ENCODE data around the gene HSPG2. TPM values are rescaled to one million over a fixed set of nuclear protein-coding genes. Genes with fewer than 3 reads are reported as not detected.

HSPG2 gene
- total and polyA plus RNA-seq, 2 donors (not counting 1 experiment from before 2014, with no cell fraction given) = 2.0 to 4.5 TPM

DNA sequence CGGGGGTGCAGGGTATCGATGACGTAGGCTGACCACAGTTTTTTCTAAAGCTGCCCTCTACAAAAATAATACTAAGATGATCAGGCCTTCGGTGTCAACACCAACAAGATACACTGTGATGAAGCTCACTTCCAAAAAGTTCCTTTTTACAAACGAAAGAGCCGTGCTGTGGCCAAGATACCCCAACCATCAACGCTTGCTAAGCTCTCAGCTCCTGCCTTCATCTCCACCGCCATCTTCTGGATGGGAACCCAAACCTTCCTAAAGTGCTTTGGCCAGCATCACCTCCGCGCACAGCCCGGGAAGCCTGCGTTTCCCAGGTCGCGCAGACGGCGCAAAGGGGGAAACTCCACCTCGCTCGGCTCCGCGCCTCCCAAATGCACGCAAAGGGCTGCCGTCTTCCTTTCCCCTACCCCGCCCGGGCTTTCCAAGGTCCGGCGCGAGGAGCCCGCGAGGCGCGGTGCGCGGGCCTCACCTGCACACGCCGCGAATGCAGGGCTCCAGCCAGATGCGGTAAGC, 154.7 kb downstream of the HSPG2 start:
- no peaks in the 10 kb centered on the region for H3K27me3 Mint-ChIP-seq
- H3K9ac ChIP-seq (ENCODE audit: low read length) = peak overlapping the region; percentile 100
- POLR2A ChIA-PET = interaction anchor here (1.1 to 3.3 kb wide), 7 partner anchors 19 to 729 kb away, joined by 3 to 15 read pairs (median 6); partner anchors contain the start of gene CDC42
- H3K27ac Mint-ChIP-seq = peak overlapping the region; percentile 100
- H3K79me2 ChIP-seq (ENCODE audit: control insufficient read depth, insufficient read depth, low read length) = peaks cover 51% of the 10 kb centered on the region
- H3K27me3 ChIP-seq (replicated peaks in 1 of 4; ENCODE audit: control extremely low read depth in 1 of 4, control insufficient read depth in 3 of 4, insufficient read depth in 4 of 4, low read length in 3 of 4) = no peaks in the 10 kb centered on the region
- peaks cover 26% of the 10 kb centered on the region for H4K20me1 ChIP-seq (ENCODE audit: control insufficient read depth, insufficient read depth, low read length, poor library complexity, severe bottlenecking)
- peak overlapping the region; percentile 95 for H3K4me3 Mint-ChIP-seq
- peak overlapping the region; percentile 87 to 99 for H3K27ac ChIP-seq (ENCODE audit: low read length in 2 of 2)
- peak; percentile 5 for ATAC-seq (ENCODE audit: low read depth)
- H3K9me3 ChIP-seq (ENCODE audit: control extremely low read depth in 1 of 3, control insufficient read depth in 2 of 3, insufficient read depth in 1 of 3, low read length in 2 of 3) = no peaks in the 10 kb centered on the region
- peak; percentile 81 for DNase-seq
- peak overlapping the region; percentile 86 to 100 (median 94) for H3K4me3 ChIP-seq (ENCODE audit: control extremely low read depth in 1 of 5, extremely low read depth in 1 of 5, insufficient read depth in 1 of 5, low read depth in 2 of 5, low read length in 4 of 5)
- CTCF ChIA-PET = interaction anchor here (0.8 to 2.7 kb wide), 8 partner anchors 12 to 240 kb away, joined by 3 to 25 read pairs (median 4); no protein-coding TSS in a partner anchor
- under 1% methylated on average over 37 of the region's 37 CpGs for WGBS (ENCODE audit: insufficient coverage)
- intact Hi-C loops (cut with micrococcal nuclease) = loop anchor here (2.0 to 5.0 kb wide), 7 partner anchors 76 to 995 kb away; partner anchors contain the start of genes HP1BP3, HSPG2 and ZBTB40
- H2AFZ ChIP-seq (ENCODE audit: insufficient read depth, low read depth, low read length, poor library complexity, severe bottlenecking) = peak overlapping the region; percentile 81
- no peak for TF ChIP-seq EZH2 (IDR thresholded peaks at IDR 0.05; ENCODE audit: borderline replicate concordance, insufficient read depth, low read depth, low read length, poor library complexity, severe bottlenecking)
- TF ChIP-seq CTCF (IDR thresholded peaks at IDR 0.05) = peak; percentile 31
- peaks cover 37% of the 10 kb centered on the region for H3K4me1 Mint-ChIP-seq
- H3K4me2 ChIP-seq (replicated peaks; ENCODE audit: low read depth, low read length, poor library complexity, severe bottlenecking) = peak overlapping the region; percentile 86
- H3K9me3 Mint-ChIP-seq (ENCODE audit: insufficient read depth) = peaks cover 1% of the 10 kb centered on the region
- H3K4me1 ChIP-seq (ENCODE audit: control insufficient read depth in 2 of 2, insufficient read depth in 2 of 2, low read length in 2 of 2) = peaks cover 23 to 43% of the 10 kb centered on the region in 2 donors
- no peaks in the 10 kb centered on the region for H3K36me3 ChIP-seq (replicated peaks in 1 of 2; ENCODE audit: control extremely low read depth in 1 of 2, control insufficient read depth in 1 of 2, extremely low read depth in 1 of 2, insufficient read depth in 2 of 2, low read length in 1 of 2)

- H2AFZ ChIP-seq (ENCODE audit: insufficient read depth, low read depth, low read length, poor library complexity, severe bottlenecking) = peak overlapping the region; percentile 81
- TF ChIP-seq EZH2 (IDR thresholded peaks at IDR 0.05; ENCODE audit: borderline replicate concordance, insufficient read depth, low read depth, low read length, poor library complexity, severe bottlenecking) (no peak), CTCF (IDR thresholded peaks at IDR 0.05) (no peak)
- peaks cover 2% of the 10 kb centered on the region for H3K9me3 Mint-ChIP-seq (ENCODE audit: insufficient read depth)
These were observed 155.2 kb downstream of the HSPG2 start for GRCh38 chr1:21781815-21782348.

More at GRCh38 chr1:21781815-21782348, 155.2 kb downstream of the HSPG2 start:
- ChIA-PET CTCF (interaction anchor here (0.8 to 2.7 kb wide), 8 partner anchors 13 to 241 kb away, joined by 3 to 25 read pairs (median 4); no protein-coding TSS in a partner anchor), POLR2A (interaction anchor here (1.1 to 3.3 kb wide), 6 partner anchors 18 to 729 kb away, joined by 3 to 15 read pairs (median 5); partner anchors contain the start of gene CDC42)
- no peak for DNase-seq
- peaks cover 23 to 43% of the 10 kb centered on the region in 2 donors for H3K4me1 ChIP-seq (ENCODE audit: control insufficient read depth in 2 of 2, insufficient read depth in 2 of 2, low read length in 2 of 2)
- H3K4me2 ChIP-seq (replicated peaks; ENCODE audit: low read depth, low read length, poor library complexity, severe bottlenecking) = peak overlapping the region; percentile 86
- H3K27me3 ChIP-seq (replicated peaks in 1 of 4; ENCODE audit: control extremely low read depth in 1 of 4, control insufficient read depth in 3 of 4, insufficient read depth in 4 of 4, low read length in 3 of 4) = no peaks in the 10 kb centered on the region
- H3K9me3 ChIP-seq (ENCODE audit: control extremely low read depth in 1 of 3, control insufficient read depth in 2 of 3, insufficient read depth in 1 of 3, low read length in 2 of 3) = no peaks in the 10 kb centered on the region
- peaks cover 38% of the 10 kb centered on the region for H3K4me1 Mint-ChIP-seq
- H3K9ac ChIP-seq (ENCODE audit: low read length) = peak overlapping the region; percentile 100
- H3K27ac Mint-ChIP-seq = peak overlapping the region; percentile 100
- peak overlapping the region; percentile 86 to 100 (median 94) for H3K4me3 ChIP-seq (ENCODE audit: control extremely low read depth in 1 of 5, extremely low read depth in 1 of 5, insufficient read depth in 1 of 5, low read depth in 2 of 5, low read length in 4 of 5)
- H3K27me3 Mint-ChIP-seq = no peaks in the 10 kb centered on the region
- peaks cover 31% of the 10 kb centered on the region for H4K20me1 ChIP-seq (ENCODE audit: control insufficient read depth, insufficient read depth, low read length, poor library complexity, severe bottlenecking)
- ATAC-seq (ENCODE audit: low read depth) = peak; percentile 1
- peak overlapping the region; percentile 95 for H3K4me3 Mint-ChIP-seq
- no peaks in the 10 kb centered on the region for H3K36me3 ChIP-seq (replicated peaks in 1 of 2; ENCODE audit: control extremely low read depth in 1 of 2, control insufficient read depth in 1 of 2, extremely low read depth in 1 of 2, insufficient read depth in 2 of 2, low read length in 1 of 2)
- 1% methylated on average over 7 of the region's 17 CpGs for WGBS (ENCODE audit: insufficient coverage)
- H3K27ac ChIP-seq (ENCODE audit: low read length in 2 of 2) = peak overlapping the region; percentile 87 to 99
- peaks cover 57% of the 10 kb centered on the region for H3K79me2 ChIP-seq (ENCODE audit: control insufficient read depth, insufficient read depth, low read length)
- intact Hi-C loops (cut with micrococcal nuclease) = loop anchor here (2.0 to 5.0 kb wide), 7 partner anchors 75 to 995 kb away; partner anchors contain the start of genes HP1BP3, HSPG2 and ZBTB40

Measured in B cell (primary cell).